Epithelial cell of alveolus of lung (primary cell): ENCODE data around the gene ABCG8. TPM values are rescaled to one million over a fixed set of nuclear protein-coding genes. Genes with fewer than 3 reads are reported as not detected.

Experiments
- total RNA-seq: library from RNA; depleted of rRNA; stranded (reverse); fragments of >200 nt; gene quantifications from 2 replicates; pipeline ENCODE4 v1.2.1, GENCODE V29; 2015

Gene ABCG8
- not detected in 2 replicates for total RNA-seq

GRCh38 chr2:43838560-43839267, at the start of gene ABCG8, which contains the start of gene ABCG5:
ABCG8 (plus strand) TSS chr2:43838971; CDS start chr2:43839054, 83 bp downstream.
ABCG5 (minus strand) TSS chr2:43838839; CDS start chr2:43838679, 160 bp downstream.

Other genes with a start within 250 kb of the ABCG8 start
- 11.8 and 14.7 TPM in 2 replicates for gene THADA, start 242.9 kb upstream of the ABCG8 start, total RNA-seq
- gene PLEKHH2, start 201.7 kb upstream of the ABCG8 start, total RNA-seq, result 5.2 and 32.3 TPM in 2 replicates
- 0.39 TPM in 1 of 2 replicates, not detected in the other for gene C1GALT1C1L, start 162.5 kb upstream of the ABCG8 start, total RNA-seq
- gene DYNC2LI1, start 64.9 kb upstream of the ABCG8 start, total RNA-seq, result 10.1 and 25.0 TPM in 2 replicates
- gene ABCG5, start 132 bp upstream of the ABCG8 start, total RNA-seq, result not detected in 2 replicates
- gene LRPPRC, start 157.0 kb downstream of the ABCG8 start, total RNA-seq, result 32.6 and 45.0 TPM in 2 replicates